ENCODE results near the gene CCSER1.
"Not testable (repeated sequence)": the region's sequence is repeated elsewhere in the genome, so short reads cannot be mapped to it uniquely, and the experiment has no call there.

Gene CCSER1

GRCh38 chr4:90449626-90450025 lies 322.4 kb downstream of the CCSER1 start:
- Mint-ChIP-seq H3K27me3 (no peaks in the 10 kb centered on the region), H3K4me3 (no peak overlapping the region), H3K27ac (no peak overlapping the region), H3K4me1 (ENCODE audit: low read depth) (no peaks in the 10 kb centered on the region), H3K36me3 (ENCODE audit: low read depth) (no peaks in the 10 kb centered on the region), H3K9me3 (no peaks in the 10 kb centered on the region)

GRCh38 chr4:90456891-90457290 lies 329.7 kb downstream of the CCSER1 start:
- no peaks in the 10 kb centered on the region for H3K36me3 Mint-ChIP-seq (ENCODE audit: low read depth)
- H3K27ac Mint-ChIP-seq: no peak overlapping the region
- H3K4me1 Mint-ChIP-seq (ENCODE audit: low read depth): no peaks in the 10 kb centered on the region

GRCh38 chr4:90457817-90458216 lies 330.6 kb downstream of the CCSER1 start:
- peaks cover 3% of the 10 kb centered on the region for H3K9me3 Mint-ChIP-seq
- no peak overlapping the region for H3K4me3 Mint-ChIP-seq
- no peaks in the 10 kb centered on the region for H3K27me3 Mint-ChIP-seq
- no peak overlapping the region for H3K27ac Mint-ChIP-seq
- no peaks in the 10 kb centered on the region for H3K4me1 Mint-ChIP-seq (ENCODE audit: low read depth)
- no peaks in the 10 kb centered on the region for H3K36me3 Mint-ChIP-seq (ENCODE audit: low read depth)

More at GRCh38 chr4:90456891-90457290, 329.7 kb downstream of the CCSER1 start:
- no peak overlapping the region for H3K4me3 Mint-ChIP-seq
- H3K27me3 Mint-ChIP-seq: no peaks in the 10 kb centered on the region
- H3K9me3 Mint-ChIP-seq: peaks cover 3% of the 10 kb centered on the region

GRCh38 chr4:90458576-90458975 lies 331.4 kb downstream of the CCSER1 start:
- no peaks in the 10 kb centered on the region for H3K27me3 Mint-ChIP-seq
- peaks cover 3% of the 10 kb centered on the region for H3K9me3 Mint-ChIP-seq
- H3K27ac Mint-ChIP-seq: no peak overlapping the region
- H3K36me3 Mint-ChIP-seq (ENCODE audit: low read depth): no peaks in the 10 kb centered on the region
- H3K4me3 Mint-ChIP-seq: no peak overlapping the region
- no peaks in the 10 kb centered on the region for H3K4me1 Mint-ChIP-seq (ENCODE audit: low read depth)

- H3K27me3 Mint-ChIP-seq: no peaks in the 10 kb centered on the region
- no peak overlapping the region for H3K4me3 Mint-ChIP-seq
- H3K27ac Mint-ChIP-seq: no peak overlapping the region
- H3K4me1 Mint-ChIP-seq (ENCODE audit: low read depth): no peaks in the 10 kb centered on the region
- no peaks in the 10 kb centered on the region for H3K9me3 Mint-ChIP-seq
- no peaks in the 10 kb centered on the region for H3K36me3 Mint-ChIP-seq (ENCODE audit: low read depth)
Measured at GRCh38 chr4:90474484-90474883, 347.3 kb downstream of the CCSER1 start.

- Mint-ChIP-seq H3K27me3 (no peaks in the 10 kb centered on the region), H3K9me3 (no peaks in the 10 kb centered on the region), H3K4me1 (ENCODE audit: low read depth) (no peaks in the 10 kb centered on the region), H3K27ac (no peak overlapping the region), H3K4me3 (no peak overlapping the region), H3K36me3 (ENCODE audit: low read depth) (no peaks in the 10 kb centered on the region)
Measured at GRCh38 chr4:90476019-90476418, 348.8 kb downstream of the CCSER1 start.

- Mint-ChIP-seq H3K36me3 (ENCODE audit: low read depth) (no peaks in the 10 kb centered on the region), H3K4me1 (ENCODE audit: low read depth) (no peaks in the 10 kb centered on the region), H3K9me3 (no peaks in the 10 kb centered on the region), H3K4me3 (no peak overlapping the region), H3K27ac (no peak overlapping the region), H3K27me3 (no peaks in the 10 kb centered on the region)
Measured at GRCh38 chr4:90476586-90476985, 349.4 kb downstream of the CCSER1 start.

GRCh38 chr4:90484894-90485293 lies 357.7 kb downstream of the CCSER1 start:
- H3K9me3 Mint-ChIP-seq; H3K4me1 Mint-ChIP-seq (ENCODE audit: low read depth); H3K27ac Mint-ChIP-seq; H3K36me3 Mint-ChIP-seq (ENCODE audit: low read depth); H3K4me3 Mint-ChIP-seq; H3K27me3 Mint-ChIP-seq: not testable (repeated sequence)

- Mint-ChIP-seq H3K4me1 (ENCODE audit: low read depth) (no peaks in the 10 kb centered on the region), H3K9me3 (peaks cover 14% of the 10 kb centered on the region), H3K36me3 (ENCODE audit: low read depth) (no peaks in the 10 kb centered on the region), H3K27me3 (no peaks in the 10 kb centered on the region), H3K4me3 (no peak overlapping the region), H3K27ac (no peak overlapping the region)
Measured at GRCh38 chr4:90486346-90486745, 359.2 kb downstream of the CCSER1 start.

GRCh38 chr4:90495211-90495610 lies 368.0 kb downstream of the CCSER1 start:
- Mint-ChIP-seq H3K4me3 (no peak overlapping the region), H3K9me3 (peaks cover 6% of the 10 kb centered on the region), H3K4me1 (ENCODE audit: low read depth) (no peaks in the 10 kb centered on the region), H3K27me3 (no peaks in the 10 kb centered on the region), H3K27ac (no peak overlapping the region), H3K36me3 (ENCODE audit: low read depth) (no peaks in the 10 kb centered on the region)

GRCh38 chr4:90495936-90496335 lies 368.7 kb downstream of the CCSER1 start:
- Mint-ChIP-seq H3K4me1 (ENCODE audit: low read depth) (no peaks in the 10 kb centered on the region), H3K4me3 (no peak overlapping the region), H3K36me3 (ENCODE audit: low read depth) (no peaks in the 10 kb centered on the region), H3K27me3 (no peaks in the 10 kb centered on the region), H3K27ac (no peak overlapping the region), H3K9me3 (peaks cover 4% of the 10 kb centered on the region)

- no peaks in the 10 kb centered on the region for H3K27me3 Mint-ChIP-seq
- H3K9me3 Mint-ChIP-seq: no peaks in the 10 kb centered on the region
- H3K4me3 Mint-ChIP-seq: no peak overlapping the region
- no peaks in the 10 kb centered on the region for H3K4me1 Mint-ChIP-seq (ENCODE audit: low read depth)
- no peaks in the 10 kb centered on the region for H3K36me3 Mint-ChIP-seq (ENCODE audit: low read depth)
- no peak overlapping the region for H3K27ac Mint-ChIP-seq
Measured at GRCh38 chr4:90498175-90498574, 371.0 kb downstream of the CCSER1 start.

- Mint-ChIP-seq H3K9me3 (peaks cover 15% of the 10 kb centered on the region), H3K36me3 (ENCODE audit: low read depth) (no peaks in the 10 kb centered on the region), H3K27me3 (no peaks in the 10 kb centered on the region), H3K4me3 (no peak overlapping the region), H3K27ac (no peak overlapping the region), H3K4me1 (ENCODE audit: low read depth) (no peaks in the 10 kb centered on the region)
Measured at GRCh38 chr4:90503677-90504076, 376.5 kb downstream of the CCSER1 start.

- Mint-ChIP-seq H3K27ac (no peak overlapping the region), H3K4me3 (no peak overlapping the region), H3K36me3 (ENCODE audit: low read depth) (no peaks in the 10 kb centered on the region), H3K27me3 (no peaks in the 10 kb centered on the region), H3K4me1 (ENCODE audit: low read depth) (no peaks in the 10 kb centered on the region), H3K9me3 (peaks cover 16% of the 10 kb centered on the region)
Measured at GRCh38 chr4:90515191-90515590, 388.0 kb downstream of the CCSER1 start.

- Mint-ChIP-seq H3K36me3 (ENCODE audit: low read depth) (no peaks in the 10 kb centered on the region), H3K27me3 (no peaks in the 10 kb centered on the region), H3K4me3 (no peak overlapping the region), H3K4me1 (ENCODE audit: low read depth) (no peaks in the 10 kb centered on the region), H3K27ac (no peak overlapping the region), H3K9me3 (peaks cover 3% of the 10 kb centered on the region)
Measured at GRCh38 chr4:90528551-90528950, 401.4 kb downstream of the CCSER1 start.

GRCh38 chr4:90536408-90536807 lies 409.2 kb downstream of the CCSER1 start:
- no peaks in the 10 kb centered on the region for H3K27me3 Mint-ChIP-seq
- no peak overlapping the region for H3K4me3 Mint-ChIP-seq
- no peaks in the 10 kb centered on the region for H3K4me1 Mint-ChIP-seq (ENCODE audit: low read depth)
- H3K27ac Mint-ChIP-seq: no peak overlapping the region
- H3K9me3 Mint-ChIP-seq: no peaks in the 10 kb centered on the region
- no peaks in the 10 kb centered on the region for H3K36me3 Mint-ChIP-seq (ENCODE audit: low read depth)

- Mint-ChIP-seq H3K27ac (no peak overlapping the region), H3K4me1 (ENCODE audit: low read depth) (no peaks in the 10 kb centered on the region), H3K27me3 (no peaks in the 10 kb centered on the region), H3K4me3 (no peak overlapping the region), H3K36me3 (ENCODE audit: low read depth) (no peaks in the 10 kb centered on the region), H3K9me3 (no peaks in the 10 kb centered on the region)
Measured at GRCh38 chr4:90537491-90537890, 410.3 kb downstream of the CCSER1 start.
